T47D (cell line): Measurements from ENCODE around the gene ALG1.
"Not testable (repeated sequence)": the region's sequence is repeated elsewhere in the genome, so short reads cannot be mapped to it uniquely, and the experiment has no call there.

Source experiments
- DNase-seq, 2 experiments: peaks; one replicate each; pipeline versions ENCODE4 v3.0.0 to v3.0.0-alpha.2; 2011 to 2012; ENCODE audit warnings: low read depth in 1 of 2, low spot score in 1 of 2
- in situ Hi-C: cut with HindIII; loops from 2 replicates; pipeline ENCODE4 v1.10.0; 2016; ENCODE audit warnings: low sequenced_read_pairs, low pct_unique_long_range_greater_than_20kb

ALG1 gene

GRCh38 chr16:5089911-5090555 lies 18.4 kb downstream of the ALG1 start:
- in situ Hi-C loops, DNase-seq: not testable (repeated sequence)

GRCh38 chr16:5090592-5090991 lies 18.9 kb downstream of the ALG1 start:
- in situ Hi-C loops, DNase-seq: not testable (repeated sequence)

DNA sequence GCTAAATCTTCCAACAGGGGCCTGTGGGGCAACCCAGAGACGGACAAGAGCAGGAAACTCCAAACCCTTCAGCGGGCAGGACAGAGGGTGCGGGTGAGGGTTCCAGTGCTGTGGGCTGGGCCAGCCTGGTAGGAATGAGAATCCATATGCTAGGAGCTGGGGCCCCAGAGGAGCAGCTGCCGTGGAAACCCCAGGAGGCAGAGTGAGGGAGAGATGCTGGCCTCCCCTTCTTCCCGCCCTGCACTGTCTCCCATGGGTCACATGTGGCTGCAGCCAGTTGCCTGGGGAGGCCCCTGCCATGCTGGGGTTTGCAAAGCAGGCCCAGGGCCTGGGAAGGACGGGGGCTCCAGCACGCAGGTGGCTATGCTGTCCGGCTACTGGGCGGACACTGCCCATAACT lies 21.4 kb downstream of the ALG1 start:
- in situ Hi-C loops = not testable (repeated sequence)

GRCh38 chr16:5093746-5094145 lies 22.1 kb downstream of the ALG1 start:
- in situ Hi-C loops, DNase-seq: not testable (repeated sequence)

More for the DNA sequence above, 21.4 kb downstream of the ALG1 start:
- not testable (repeated sequence) for DNase-seq

DNA sequence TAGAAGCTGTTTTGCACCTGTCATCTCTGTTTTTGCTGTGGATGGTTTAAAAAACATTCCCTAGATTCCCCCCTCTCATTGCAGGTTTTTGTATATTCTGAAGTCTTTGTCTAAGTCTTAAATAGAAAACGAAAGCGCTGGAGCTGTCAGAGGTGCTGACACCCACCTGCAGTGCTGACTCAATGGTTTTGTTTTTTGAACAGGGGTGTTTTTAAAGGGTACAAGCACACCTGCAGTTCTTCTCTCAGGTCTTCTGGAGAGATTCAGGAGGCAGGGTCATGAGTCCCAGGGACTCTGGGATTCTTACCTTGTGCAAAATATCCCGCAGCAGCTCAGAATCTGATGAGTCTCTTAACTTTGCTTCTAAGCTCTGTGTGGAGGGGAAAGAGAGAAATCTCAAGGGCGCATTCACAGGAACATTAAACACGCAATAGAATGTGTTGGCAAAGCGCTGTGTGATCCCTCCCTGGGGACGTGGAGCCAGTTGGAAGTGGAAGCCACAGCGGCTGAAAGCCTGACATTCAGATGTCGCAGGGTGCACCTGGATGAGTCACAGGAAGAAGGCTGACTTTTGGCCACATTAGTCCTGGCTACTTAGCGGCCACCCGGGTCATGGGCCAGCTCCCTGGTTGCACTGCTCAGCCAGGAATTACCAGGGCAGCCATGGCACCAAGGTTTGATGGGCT lies 23.6 kb downstream of the ALG1 start:
- DNase-seq, in situ Hi-C loops: not testable (repeated sequence)

GRCh38 chr16:5096437-5097060 lies 24.9 kb downstream of the ALG1 start:
- DNase-seq, in situ Hi-C loops: not testable (repeated sequence)

- DNase-seq = peak in 1 of 2 experiments; percentile 18
- in situ Hi-C loops = not testable (repeated sequence)
Measured at GRCh38 chr16:5097061-5097469, 25.4 kb downstream of the ALG1 start.

GRCh38 chr16:5097470-5098220 lies 26.0 kb downstream of the ALG1 start, which contains the start of gene EEF2KMT:
EEF2KMT (minus strand) TSS chr16:5097795; CDS start chr16:5097739, 56 bp downstream.
- DNase-seq = peak; percentile 66 to 99
- in situ Hi-C loops = not testable (repeated sequence)

GRCh38 chr16:5098221-5099159 lies 26.8 kb downstream of the ALG1 start:
- in situ Hi-C loops = not testable (repeated sequence)
- DNase-seq = peak in 1 of 2 experiments; percentile 86

GRCh38 chr16:5099174-5099573 lies 27.5 kb downstream of the ALG1 start:
- DNase-seq = not testable (repeated sequence)

DNA sequence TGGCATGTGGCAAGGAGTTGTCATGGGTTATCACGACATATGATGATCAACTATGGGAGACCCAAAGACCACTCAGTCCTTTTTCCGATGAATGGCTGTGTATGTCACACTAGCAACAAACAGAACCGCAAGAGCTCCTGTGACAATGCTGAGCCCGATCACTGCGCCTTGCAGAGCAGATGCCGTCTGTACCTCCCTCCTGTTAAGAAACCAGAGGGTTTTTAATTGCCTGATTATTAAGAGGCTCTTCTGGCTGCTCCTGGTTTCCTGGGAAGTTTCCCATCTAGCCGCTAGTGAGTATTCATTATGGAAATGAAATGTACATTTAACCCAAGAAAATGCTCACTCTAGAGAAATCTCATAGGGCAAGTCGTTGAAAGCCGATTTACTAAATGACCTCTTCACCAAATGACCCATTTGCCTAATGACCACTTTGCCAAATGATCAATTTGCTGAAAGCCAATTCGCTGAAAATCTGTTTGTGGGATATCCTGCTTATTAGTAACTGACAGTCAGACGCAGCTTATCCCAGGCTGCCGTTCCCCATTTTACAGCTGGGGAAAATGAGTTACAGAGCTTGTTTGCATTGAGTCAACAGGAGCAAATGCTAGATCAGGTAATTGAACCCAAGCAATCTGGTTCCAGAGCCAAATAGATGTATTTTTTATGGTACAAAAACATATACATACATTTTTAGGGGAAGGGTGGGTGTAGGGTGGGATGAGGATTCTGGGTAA lies 31.8 kb downstream of the ALG1 start:
- in situ Hi-C loops, DNase-seq: not testable (repeated sequence)

More at GRCh38 chr16:5099174-5099573, 27.5 kb downstream of the ALG1 start:
- in situ Hi-C loops = not testable (repeated sequence)

- DNase-seq = peak in 1 of 2 experiments; percentile 79
Measured at GRCh38 chr16:5105039-5105438, 33.4 kb downstream of the ALG1 start.

More at GRCh38 chr16:5105039-5105438, 33.4 kb downstream of the ALG1 start:
- in situ Hi-C loops = not testable (repeated sequence)
